ENCODE data around the gene EPHA2. TPM values are rescaled to one million over a fixed set of nuclear protein-coding genes. Genes with fewer than 3 reads are reported as not detected.

The EPHA2 gene
- total RNA-seq, 1 experiment from 2014 or later: 45.6 TPM

DNA sequence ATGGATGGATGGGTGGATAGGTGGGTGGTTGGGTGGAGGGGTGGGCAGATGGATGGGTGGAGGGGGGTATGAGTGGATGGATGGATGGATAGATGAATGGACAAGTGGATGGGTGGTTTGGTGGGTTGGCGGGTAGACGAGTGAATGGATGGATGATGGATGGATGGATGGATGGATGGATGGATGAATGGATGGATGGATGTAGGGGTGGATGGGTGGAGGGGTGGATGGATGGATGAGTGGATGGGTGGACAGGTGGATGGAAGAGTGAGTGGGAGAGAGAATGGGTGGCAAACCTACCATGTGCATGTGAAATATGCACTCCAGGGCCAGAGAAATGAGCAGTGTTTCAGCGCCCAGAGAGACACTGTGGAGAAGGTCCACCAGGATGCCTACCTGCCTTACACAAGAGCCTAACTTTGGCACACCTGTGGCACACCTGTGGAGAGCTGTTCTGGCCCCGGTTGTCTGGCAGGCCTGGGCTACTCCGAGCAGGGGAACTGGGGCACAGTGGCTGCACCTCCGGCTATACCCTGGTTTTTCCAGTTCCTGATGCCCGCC is 12.8 kb downstream of the EPHA2 start:
- in situ Hi-C loops (cut with HindIII; ENCODE audit: low sequenced_read_pairs): no loop called here
- DNase-seq (ENCODE audit: low spot score): no peak

DNA sequence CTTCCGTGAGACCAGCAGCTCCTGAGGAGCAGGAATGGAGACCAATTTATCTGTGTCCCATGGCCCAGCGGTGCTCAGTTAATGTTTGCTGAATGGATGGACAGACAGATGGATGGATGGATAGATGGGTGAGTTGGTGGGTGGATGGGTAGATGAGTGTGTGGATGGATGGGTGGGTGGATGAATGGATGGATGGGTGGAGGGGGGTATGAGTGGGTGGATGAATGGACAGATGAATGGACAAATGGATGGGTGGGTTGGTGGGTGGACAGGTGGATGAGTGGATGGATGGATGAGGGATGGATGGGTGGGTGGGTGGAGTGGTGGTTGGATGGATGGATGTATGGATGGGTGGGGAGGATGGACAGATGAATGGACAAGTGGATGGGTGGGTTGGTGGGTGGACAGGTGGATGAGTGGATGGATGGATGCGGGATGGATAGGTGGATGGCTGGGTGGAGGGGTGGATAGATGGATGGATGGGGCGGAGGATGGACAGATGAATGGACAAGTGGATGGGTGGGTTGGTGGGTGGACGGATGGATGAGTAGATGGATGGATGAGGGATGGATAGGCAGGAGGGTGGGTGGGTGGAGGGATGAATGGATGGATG is 13.4 kb downstream of the EPHA2 start:
- DNase-seq (ENCODE audit: low spot score): no peak
- in situ Hi-C loops (cut with HindIII; ENCODE audit: low sequenced_read_pairs): no loop called here

DNA sequence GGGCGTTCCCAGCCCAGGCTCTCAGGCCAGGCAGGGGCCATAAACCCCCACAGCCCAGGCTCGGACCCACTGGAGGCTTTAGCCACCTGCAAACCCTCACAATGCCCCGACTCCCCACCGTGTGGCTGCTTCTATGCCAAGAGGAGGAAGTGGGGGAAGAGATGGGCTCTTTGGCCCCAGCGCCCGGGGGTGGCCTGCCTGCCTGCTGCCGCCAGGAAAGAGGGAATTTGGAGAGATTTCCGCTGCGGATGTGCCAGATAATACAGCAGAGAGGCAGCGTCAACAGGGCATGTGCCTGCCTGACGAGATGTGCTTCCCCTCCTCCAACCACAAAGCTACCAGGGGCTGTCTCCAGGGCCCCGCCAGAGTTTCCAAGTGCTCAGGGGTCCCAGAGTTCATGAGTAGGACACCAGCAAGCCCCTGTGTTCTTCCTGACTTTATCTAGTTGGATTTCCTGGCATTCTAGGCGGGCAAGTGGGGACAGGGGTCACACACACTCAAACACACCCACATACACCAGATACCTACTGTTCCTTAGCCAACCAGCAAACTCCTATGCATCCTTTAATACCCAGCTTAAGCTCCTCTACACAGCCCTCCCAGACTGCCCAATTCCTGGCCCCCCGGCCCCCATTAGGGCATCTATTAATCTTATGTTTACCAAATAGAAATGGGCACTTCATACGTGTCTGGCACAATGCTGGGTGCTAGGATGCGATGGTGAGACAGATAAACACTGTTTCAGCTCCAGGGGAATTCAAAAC is 14.1 kb downstream of the EPHA2 start:
- peak; percentile 67 for DNase-seq (ENCODE audit: low spot score)
- in situ Hi-C loops (cut with HindIII; ENCODE audit: low sequenced_read_pairs): no loop called here

DNA sequence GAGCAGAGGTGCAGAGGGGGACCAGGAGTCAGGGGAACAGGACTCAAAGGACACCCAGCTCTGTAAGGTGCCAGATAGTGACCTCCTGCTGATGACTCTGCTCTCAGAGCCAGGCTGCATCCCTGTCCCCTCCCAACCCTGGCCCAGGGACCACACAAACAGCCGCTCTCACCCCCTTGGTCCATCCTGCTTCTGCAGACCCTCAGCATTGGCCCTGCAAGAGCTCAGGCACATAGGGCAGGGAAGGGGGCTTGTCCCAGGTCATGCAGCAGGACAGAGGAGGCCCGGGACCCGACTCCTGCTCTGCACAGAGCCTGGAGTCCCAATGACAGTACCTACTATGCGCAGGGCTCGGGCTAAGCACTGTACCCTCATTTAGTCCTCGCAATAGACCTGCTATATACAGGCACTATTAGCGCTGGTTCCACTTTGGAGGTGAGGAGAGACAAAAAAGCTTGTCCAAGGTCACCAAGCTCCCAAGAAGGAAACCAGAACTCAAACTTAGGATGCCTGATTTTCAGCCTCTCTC is 15.7 kb downstream of the EPHA2 start:
- in situ Hi-C loops (cut with HindIII; ENCODE audit: low sequenced_read_pairs): no loop called here
- no peak for DNase-seq (ENCODE audit: low spot score)

DNA sequence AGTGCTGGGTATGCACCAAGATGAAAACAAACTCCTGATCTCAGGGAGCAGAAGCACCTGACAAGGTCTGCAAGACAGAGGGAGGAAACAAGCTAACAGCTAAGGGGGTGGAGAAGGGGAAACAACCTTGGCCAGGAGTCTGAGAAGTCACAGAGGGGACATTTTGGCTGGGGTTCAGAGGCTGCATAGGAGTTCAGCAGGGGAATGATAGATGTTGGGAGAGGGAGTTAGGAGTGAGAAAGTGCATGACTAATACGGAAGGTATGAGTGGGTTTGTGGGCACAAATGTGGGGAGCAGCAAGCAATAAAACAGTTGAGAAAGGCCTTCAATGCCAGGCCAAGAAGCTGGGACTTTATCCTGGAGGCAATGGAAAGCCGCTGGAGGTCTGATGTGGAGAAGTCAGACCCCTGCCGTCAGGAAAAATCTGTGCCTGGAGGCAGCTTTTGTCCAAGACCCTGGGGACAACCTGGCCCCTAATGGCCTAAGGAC is 16.4 kb downstream of the EPHA2 start:
- DNase-seq (ENCODE audit: low spot score): no peak
- in situ Hi-C loops (cut with HindIII; ENCODE audit: low sequenced_read_pairs): no loop called here

DNA sequence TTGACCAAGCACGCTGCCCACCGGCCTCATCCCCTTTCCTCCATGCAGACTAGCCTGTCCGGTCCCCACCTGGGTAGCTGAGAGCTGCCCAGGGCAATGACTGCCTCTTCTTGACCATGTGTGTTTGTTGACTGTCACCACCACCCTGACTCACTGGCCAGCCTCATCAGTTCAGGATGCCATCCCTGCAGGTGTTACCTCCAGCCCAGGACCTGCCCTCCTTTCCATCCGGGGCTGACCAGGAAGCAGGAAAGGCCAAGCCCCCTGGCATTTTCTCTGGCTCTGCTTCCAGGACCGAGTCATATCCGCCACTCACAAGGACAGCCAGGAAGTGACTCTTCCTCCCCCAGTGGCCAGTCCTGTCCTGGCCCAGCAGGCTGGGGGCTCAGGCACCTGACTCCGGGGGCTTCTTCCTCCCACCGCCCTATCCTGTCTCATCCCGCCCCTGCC is 17.1 kb downstream of the EPHA2 start:
- no peak for DNase-seq (ENCODE audit: low spot score)
- in situ Hi-C loops (cut with HindIII; ENCODE audit: low sequenced_read_pairs): no loop called here

DNA sequence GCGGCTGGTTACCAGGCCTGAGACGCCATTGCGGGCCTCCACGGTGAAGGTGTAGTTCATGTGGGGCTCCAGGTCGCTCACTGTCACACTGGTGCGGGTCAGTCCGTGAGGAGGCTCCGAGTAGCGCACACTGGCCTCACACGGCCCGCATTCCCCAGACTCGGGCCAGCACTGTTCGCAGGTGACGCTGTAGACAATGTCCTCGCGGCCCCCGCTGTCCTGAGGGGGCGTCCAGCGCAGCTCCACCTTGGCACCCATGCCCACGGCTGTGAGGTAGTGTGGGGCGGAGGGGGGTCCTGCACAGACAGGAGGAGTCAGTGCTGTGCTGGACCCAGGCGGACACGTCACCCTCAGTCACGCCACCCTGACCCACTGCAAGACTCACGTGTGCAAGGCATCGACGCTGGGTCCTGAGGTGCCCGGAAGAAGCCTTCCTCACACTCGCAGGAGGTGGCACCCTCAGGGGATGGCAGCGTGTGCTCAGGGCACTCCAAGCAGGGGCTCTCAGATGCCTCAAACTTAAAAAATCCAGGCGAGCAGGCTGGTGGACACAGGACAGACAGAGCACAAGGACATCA is 17.9 kb downstream of the EPHA2 start:
- DNase-seq (ENCODE audit: low spot score): no peak
- in situ Hi-C loops (cut with HindIII; ENCODE audit: low sequenced_read_pairs): no loop called here

DNA sequence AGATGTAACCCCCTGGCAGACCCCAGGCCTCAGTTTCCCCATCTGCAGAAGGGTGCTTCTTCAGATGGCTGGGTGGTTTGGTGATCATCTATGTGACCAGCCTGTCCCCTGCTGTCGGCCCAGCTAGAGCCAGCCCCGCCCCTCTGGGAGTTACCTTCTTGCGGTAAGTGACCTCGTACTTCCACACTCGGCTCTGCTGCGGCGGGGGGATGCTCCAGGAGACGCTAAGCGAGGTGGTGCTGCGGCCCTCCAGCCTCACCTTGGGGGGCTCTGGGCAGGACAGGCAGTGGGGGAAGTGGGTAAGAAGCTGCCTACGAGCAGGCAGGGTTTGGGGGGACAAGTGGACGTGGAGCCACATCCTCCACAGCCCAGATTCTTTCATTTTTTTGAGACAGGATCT is 20.4 kb downstream of the EPHA2 start:
- DNase-seq (ENCODE audit: low spot score): no peak
- in situ Hi-C loops (cut with HindIII; ENCODE audit: low sequenced_read_pairs): no loop called here

DNA sequence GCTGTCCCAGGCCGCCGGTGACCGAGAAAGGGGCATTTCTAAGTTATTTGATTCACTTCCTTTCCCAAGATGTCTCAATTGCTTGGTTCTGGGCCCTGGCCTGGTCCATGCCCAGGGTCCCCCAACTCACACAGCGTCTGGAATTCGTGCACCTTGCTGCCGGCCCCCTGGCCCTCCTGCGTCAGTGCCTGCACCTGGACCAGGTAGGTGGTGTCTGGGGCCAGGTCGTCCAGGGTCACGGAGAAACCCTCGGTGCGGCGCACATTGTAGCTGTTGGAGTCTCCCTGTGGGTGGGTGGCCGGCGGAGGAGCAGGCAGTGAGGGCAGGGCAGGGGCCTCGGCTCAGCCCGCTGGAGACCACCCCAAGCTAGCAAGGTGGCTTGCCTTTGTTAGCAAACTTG is 21.0 kb downstream of the EPHA2 start:
- in situ Hi-C loops (cut with HindIII; ENCODE audit: low sequenced_read_pairs): no loop called here

DNA sequence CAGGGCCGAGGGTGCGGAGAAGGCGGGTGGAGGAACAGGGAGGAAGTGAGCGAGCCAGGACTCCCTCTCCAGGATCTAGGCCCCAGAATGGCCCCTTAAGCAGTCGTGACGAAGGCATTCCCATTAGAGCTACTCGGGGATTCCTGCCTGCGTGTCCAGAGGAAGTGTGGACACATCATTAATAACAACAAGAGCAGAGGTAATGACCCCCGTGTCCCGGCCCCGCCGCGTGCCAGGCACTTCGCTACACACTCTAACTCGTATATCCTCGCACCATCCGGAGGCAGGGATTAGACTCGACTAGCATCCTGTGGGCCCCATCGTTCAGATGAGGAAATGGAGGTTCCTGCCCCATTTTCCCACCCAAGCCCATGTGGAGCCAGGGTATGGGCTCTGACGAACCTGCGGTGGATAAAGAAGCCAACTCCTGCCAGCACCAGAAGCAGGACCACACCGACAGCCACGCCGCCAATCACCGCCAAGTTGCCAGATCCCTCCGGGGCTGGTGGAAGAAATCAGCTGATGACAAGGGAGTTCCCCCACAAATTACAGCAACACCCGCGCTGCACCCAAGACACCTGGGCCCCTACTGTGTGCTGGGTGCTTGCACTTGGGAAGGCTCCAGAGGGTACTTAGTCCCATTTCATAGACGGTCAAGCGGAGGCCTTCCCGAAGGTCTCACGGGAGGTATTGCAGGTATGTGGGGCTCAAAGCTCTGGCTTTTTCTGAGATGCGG is 21.6 kb downstream of the EPHA2 start:
- no peak for DNase-seq (ENCODE audit: low spot score)
- in situ Hi-C loops (cut with HindIII; ENCODE audit: low sequenced_read_pairs): no loop called here

More for the DNA sequence above, 21.0 kb downstream of the EPHA2 start:
- no peak for DNase-seq (ENCODE audit: low spot score)

DNA sequence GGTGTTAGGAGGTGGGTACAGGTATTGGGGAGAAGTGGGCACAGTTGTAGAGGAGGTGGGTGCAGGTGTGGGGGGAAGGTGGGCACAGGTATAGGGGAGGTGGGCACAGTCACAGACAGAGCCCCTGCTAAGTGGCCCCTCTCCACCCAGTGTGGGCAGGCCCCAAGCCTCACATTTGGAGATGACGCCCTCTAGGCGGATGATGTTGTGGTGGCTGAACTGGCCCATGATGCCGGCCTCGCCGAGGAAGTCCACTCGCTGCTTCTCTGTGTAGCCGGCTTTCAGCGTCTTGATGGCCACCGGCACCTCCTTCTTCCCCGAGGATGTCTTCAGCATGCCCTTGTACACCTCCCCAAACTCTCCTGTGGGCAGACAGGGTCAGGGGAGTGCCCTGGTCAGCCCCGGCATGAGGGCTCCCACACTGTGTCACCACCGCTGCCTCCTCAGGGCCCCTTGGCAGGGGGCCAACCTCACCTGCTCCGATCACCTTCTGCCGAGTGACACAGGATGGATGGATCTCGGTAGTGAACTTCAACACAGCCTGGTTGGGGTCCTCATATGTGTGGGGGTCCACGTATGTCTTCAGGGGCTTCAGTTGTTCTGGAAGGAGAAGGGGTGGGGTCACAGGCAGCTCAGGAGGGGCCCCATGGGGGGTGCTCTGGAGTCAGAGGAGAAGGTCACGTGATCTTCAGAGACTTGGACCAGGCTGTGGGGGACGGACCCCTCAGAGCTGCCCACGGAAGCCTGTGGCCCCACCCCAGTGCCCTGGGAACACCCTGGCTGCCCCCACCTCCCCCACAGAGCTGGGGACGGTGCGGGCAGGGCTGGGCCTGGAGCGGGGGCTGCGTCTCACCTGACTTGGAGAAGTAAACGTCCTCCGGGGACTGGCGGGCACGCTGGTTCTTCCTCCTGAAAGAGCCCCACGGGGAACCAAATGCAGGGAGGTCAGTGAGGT is 22.6 kb downstream of the EPHA2 start:
- no peak for DNase-seq (ENCODE audit: low spot score)
- in situ Hi-C loops (cut with HindIII; ENCODE audit: low sequenced_read_pairs): no loop called here

DNA sequence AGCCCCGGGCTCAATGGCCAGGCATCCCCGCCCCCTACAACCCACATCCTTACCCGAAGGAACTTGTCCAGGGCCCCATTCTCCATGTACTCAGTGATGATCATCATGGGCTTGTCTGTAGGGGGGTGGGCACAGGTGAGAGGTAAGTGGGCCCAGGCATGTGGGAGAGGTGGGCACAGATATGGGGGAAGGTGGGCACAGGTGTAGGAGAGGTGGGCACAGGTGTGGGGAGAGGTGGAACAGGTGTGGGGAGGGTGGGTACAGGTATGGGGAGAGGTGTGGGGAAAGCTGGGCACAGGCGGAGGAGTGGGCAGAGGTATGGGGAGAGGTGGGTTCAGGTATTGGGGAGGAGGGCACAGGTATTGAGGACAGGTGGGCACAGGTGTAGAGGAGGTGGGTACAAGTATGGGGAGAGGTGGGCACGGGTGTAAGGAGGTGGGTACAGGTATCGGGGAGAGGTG is 23.5 kb downstream of the EPHA2 start:
- no peak for DNase-seq (ENCODE audit: low spot score)
- in situ Hi-C loops (cut with HindIII; ENCODE audit: low sequenced_read_pairs): no loop called here

DNA sequence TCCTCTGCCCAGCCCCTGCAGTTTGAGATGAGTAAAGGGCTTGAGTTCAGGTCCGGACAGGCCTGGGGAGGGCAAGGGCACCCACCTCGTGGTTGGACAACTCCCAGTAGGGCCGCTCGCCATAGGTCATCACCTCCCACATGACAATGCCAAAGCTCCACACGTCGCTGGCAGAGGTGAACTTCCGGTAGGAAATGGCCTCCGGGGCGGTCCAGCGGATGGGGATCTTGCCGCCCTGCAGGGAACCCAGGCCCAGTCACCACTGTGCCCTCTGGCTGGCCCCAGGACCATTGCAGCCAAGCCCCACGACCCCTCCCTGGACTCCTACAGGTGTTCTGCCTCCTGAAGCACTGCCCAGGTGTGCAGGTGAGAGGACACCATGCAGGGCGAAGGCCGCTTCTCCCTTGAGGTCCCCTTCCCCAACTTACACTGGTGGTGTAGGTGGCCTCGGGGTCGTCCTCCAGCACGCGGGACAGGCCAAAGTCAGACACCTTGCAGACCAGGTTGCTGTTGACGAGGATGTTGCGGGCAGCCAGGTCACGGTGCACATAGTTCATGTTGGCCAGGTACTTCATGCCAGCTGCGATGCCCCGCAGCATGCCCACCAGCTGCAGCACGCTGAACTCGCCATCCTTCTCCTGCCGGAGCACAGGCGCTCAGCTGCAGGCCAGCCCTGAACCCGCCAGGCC is 24.1 kb downstream of the EPHA2 start:
- in situ Hi-C loops (cut with HindIII; ENCODE audit: low sequenced_read_pairs): no loop called here
- no peak for DNase-seq (ENCODE audit: low spot score)

DNA sequence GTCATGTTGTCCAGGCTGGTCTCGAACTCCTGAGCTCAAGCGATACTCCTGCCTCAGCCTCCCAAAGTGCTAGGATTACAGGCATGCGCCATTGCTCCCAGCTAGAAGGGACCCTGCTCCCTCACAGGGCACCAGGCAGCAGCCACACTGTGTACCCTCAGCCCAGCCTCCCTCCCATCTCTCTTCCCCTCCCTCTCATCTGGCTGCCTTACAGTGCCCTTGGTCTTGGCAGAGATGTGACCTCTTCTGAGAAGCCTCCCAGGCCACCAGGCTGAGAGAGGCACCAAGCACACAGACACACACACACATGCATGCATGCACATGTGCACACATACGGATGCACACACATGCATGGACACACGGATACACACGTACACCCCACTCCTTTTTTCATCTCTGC is 25.0 kb downstream of the EPHA2 start:
- in situ Hi-C loops (cut with HindIII; ENCODE audit: low sequenced_read_pairs): no loop called here
- no peak for DNase-seq (ENCODE audit: low spot score)

DNA sequence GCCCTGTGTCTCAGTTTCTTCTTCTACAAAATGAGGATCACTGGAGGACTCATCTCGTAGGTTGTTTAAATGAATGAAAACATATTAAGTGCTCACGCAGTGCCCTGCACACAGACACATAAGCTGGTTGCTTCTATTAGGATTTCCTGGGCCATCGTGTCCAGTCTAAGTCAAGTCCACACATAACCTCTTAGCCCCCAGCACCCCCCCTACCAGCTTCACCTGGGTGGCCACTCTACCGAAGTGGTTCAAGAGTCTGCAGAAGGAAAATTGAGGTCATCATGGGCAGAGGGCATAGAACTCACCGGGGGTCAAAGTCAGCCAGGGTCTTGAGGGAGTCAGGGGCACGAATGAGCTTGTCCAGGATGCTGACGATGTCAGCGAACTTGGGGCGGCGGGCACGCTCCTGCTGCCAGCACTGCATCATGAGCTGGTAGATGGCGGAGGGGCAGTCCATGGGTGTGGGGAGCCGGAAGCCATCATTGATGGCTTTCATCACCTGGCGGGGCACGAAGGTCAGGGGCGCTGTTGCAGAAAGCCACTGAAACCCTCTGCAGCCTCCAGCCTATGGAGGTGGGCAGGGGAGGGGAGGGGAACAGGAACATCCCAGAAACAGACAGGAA is 25.8 kb downstream of the EPHA2 start:
- in situ Hi-C loops (cut with HindIII; ENCODE audit: low sequenced_read_pairs): no loop called here
- DNase-seq (ENCODE audit: low spot score): no peak

DNA sequence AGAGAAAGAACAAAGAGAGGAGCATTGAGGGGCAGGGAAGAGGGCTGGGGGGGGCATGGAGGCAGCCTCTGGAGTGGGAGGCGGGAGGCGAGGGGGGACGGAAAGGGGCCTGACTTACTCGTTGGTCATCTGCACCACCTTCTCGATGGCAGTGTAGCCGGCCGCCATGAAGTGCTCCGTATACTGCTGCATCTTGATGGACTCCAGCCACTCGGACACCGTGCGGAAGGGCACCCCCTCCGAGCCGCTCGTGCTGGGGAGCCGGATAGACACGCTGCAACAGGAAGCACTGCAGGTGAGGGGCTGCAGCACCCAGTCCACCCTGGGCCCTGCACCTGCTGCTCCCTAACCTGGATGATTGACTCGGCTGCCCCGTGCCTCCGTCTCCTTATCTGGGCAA is 26.6 kb downstream of the EPHA2 start:
- no peak for DNase-seq (ENCODE audit: low spot score)
- in situ Hi-C loops (cut with HindIII; ENCODE audit: low sequenced_read_pairs): no loop called here

DNA sequence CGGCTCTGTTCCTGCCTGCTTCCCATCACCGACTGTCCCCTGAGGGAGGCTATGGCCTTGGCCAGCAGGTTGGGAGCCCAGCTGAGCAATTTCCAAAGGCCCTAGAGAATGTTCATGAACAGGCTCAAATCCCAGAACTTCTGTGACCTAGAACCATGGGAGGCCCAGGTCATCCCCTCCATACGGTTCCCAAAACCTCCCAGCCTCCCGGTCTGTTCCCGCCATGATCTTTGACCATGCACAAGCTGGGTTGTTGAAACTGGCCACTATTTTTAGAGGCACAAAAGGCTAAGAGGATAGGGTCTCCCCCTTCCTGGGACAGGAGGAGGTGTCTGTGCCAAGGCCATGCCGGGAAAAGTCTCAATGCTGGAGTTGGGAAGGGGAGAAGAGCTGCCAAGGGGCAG is 27.5 kb downstream of the EPHA2 start:
- DNase-seq (ENCODE audit: low spot score): no peak
- in situ Hi-C loops (cut with HindIII; ENCODE audit: low sequenced_read_pairs): no loop called here

Measured in G401 (cell line).